ENCODE data around the gene DNAAF3.

DNAAF3 gene

DNA sequence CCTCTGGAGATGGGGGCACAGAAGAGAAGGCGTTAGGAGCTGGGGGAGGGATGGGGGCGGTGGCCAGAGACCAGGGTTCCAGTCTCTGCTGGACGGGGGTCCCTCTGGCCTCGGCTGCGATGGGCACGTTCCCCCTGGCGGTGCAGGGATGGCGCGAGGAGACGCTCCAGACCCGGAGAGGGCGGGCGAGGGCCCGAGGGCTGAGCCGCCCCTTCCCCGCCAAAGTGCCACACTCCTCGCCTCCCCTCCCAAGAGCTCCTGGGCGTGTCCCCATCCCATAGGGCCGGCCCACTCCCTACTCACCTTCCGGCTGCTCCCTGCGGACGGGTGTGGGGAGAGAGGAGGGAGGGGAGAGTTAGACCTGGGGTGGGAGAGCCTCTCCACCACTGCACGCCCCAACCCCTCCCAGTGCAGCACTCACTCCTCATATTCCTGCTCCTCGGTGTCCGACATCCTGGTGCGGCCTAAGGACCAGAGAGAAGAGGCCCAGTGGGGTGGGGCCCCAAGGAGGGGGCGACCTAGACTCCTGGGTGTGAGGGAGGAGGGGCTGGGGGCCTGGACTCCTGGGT is 19.6 kb downstream of the DNAAF3 start:
- ChIA-PET POLR2A (interaction anchor here (0.6 to 2.0 kb wide), 10 partner anchors 9 to 262 kb away, joined by 3 to 11 read pairs (median 4); partner anchors contain the start of genes PPP1R12C, PPP6R1 and UBE2S), CTCF (interaction anchor here (0.6 to 4.6 kb wide), 16 partner anchors 9 to 486 kb away, joined by 3 to 52 read pairs (median 5); partner anchors contain the start of genes DNAAF3 and TNNI3)
- H3K9me3 ChIP-seq (ENCODE audit: control insufficient read depth, insufficient read depth, low read depth, low read length) = no peaks in the 10 kb centered on the region
- H3K36me3 ChIP-seq (ENCODE audit: control insufficient read depth in 2 of 2, insufficient read depth in 1 of 2, low read length in 2 of 2) = no peaks in the 10 kb centered on the region
- H3K27ac ChIP-seq (ENCODE audit: extremely low read depth, low read depth, low read length) = no peak overlapping the region; the same call in 1 of the 2 replicates
- no peaks in the 10 kb centered on the region for H3K4me1 ChIP-seq (ENCODE audit: control insufficient read depth, insufficient read depth, low read length)
- peak overlapping the region; percentile 46 for H3K4me3 ChIP-seq (ENCODE audit: low read depth, low read length)
- TF ChIP-seq, protein P1, sequence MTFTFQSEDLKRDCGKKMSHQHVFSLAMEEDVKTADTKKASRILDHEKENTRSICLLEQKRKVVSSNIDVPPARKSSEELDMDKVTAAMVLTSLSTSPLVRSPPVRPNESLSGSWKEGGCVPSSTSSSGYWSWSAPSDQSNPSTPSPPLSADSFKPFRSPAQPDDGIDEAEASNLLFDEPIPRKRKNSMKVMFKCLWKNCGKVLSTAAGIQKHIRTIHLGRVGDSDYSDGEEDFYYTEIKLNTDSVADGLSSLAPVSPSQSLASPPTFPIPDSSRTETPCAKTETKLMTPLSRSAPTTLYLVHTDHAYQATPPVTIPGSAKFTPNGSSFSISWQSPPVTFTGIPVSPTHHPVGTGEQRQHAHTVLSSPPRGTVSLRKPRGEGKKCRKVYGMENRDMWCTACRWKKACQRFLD (tag by site-specific recombination; IDR thresholded peaks at IDR 0.05) = no peak
- 0 out of 2 replicates have a peak, but pooled peaks have one; percentile 37 for TF ChIP-seq PRDM1 (tag by site-specific recombination; IDR thresholded peaks at IDR 0.05)
- no peak for TF ChIP-seq ZNF747 (tag by site-specific recombination; IDR thresholded peaks at IDR 0.05)
- no peak for TF ChIP-seq ZNF555 (tag by site-specific recombination; conservative IDR thresholded peaks at IDR 0.05)
- TF ChIP-seq, protein P2, sequence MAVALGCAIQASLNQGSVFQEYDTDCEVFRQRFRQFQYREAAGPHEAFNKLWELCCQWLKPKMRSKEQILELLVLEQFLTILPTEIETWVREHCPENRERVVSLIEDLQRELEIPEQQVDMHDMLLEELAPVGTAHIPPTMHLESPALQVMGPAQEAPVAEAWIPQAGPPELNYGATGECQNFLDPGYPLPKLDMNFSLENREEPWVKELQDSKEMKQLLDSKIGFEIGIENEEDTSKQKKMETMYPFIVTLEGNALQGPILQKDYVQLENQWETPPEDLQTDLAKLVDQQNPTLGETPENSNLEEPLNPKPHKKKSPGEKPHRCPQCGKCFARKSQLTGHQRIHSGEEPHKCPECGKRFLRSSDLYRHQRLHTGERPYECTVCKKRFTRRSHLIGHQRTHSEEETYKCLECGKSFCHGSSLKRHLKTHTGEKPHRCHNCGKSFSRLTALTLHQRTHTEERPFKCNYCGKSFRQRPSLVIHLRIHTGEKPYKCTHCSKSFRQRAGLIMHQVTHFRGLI (tag by site-specific recombination; IDR thresholded peaks at IDR 0.05) = no peak
- TF ChIP-seq ZXDB (tag by site-specific recombination; IDR thresholded peaks at IDR 0.05) = no peak; the same call in 1 of the 2 replicates
- 0 out of 2 replicates have a peak, but pooled peaks have one; percentile 44 for TF ChIP-seq ZNF366 (tag by site-specific recombination; conservative IDR thresholded peaks at IDR 0.05)
- TF ChIP-seq ZNF544 (tag by site-specific recombination; IDR thresholded peaks at IDR 0.05) = no peak
- no peak for TF ChIP-seq ZSCAN30 (tag by site-specific recombination; IDR thresholded peaks at IDR 0.05)
- TF ChIP-seq GLI4 (tag by site-specific recombination; IDR thresholded peaks at IDR 0.05) = no peak
- TF ChIP-seq ZFP37 (tag by site-specific recombination; IDR thresholded peaks at IDR 0.05) = no peak
- TF ChIP-seq ZNF248 (tag by site-specific recombination; IDR thresholded peaks at IDR 0.05) = no peak
- TF ChIP-seq ZNF37A (tag by site-specific recombination; IDR thresholded peaks at IDR 0.05) = no peak
- TF ChIP-seq ZNF114 (tag by site-specific recombination; IDR thresholded peaks at IDR 0.05) = no peak
- no peak for TF ChIP-seq SALL2 (tag by site-specific recombination; IDR thresholded peaks at IDR 0.05; ENCODE audit: borderline replicate concordance)
- no peak for TF ChIP-seq ZNF48 (tag by site-specific recombination; IDR thresholded peaks at IDR 0.05)
- peak; percentile 50; the same call in 1 of the 2 replicates for TF ChIP-seq ZBTB20 (tag by site-specific recombination; IDR thresholded peaks at IDR 0.05)
- TF ChIP-seq ZNF121 (tag by site-specific recombination; IDR thresholded peaks at IDR 0.05) = no peak
- TF ChIP-seq, protein P3, sequence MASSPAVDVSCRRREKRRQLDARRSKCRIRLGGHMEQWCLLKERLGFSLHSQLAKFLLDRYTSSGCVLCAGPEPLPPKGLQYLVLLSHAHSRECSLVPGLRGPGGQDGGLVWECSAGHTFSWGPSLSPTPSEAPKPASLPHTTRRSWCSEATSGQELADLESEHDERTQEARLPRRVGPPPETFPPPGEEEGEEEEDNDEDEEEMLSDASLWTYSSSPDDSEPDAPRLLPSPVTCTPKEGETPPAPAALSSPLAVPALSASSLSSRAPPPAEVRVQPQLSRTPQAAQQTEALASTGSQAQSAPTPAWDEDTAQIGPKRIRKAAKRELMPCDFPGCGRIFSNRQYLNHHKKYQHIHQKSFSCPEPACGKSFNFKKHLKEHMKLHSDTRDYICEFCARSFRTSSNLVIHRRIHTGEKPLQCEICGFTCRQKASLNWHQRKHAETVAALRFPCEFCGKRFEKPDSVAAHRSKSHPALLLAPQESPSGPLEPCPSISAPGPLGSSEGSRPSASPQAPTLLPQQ (tag by site-specific recombination; IDR thresholded peaks at IDR 0.05) = 0 out of 2 replicates have a peak, but pooled peaks have one; percentile 17
- TF ChIP-seq ZBTB10 (tag by site-specific recombination; IDR thresholded peaks at IDR 0.05) = peak; percentile 64
- no peak for TF ChIP-seq OVOL3 (tag by site-specific recombination; IDR thresholded peaks at IDR 0.05)
- TF ChIP-seq ZNF501 (tag by site-specific recombination; IDR thresholded peaks at IDR 0.05) = no peak
- TF ChIP-seq SP2 (tag by site-specific recombination; IDR thresholded peaks at IDR 0.05) = peak; percentile 73
- no peak for TF ChIP-seq ATF2 (tag by site-specific recombination; IDR thresholded peaks at IDR 0.05; ENCODE audit: low read depth)

Data from HEK293 (cell line).